WI38 (cell line): ENCODE measurements around the gene CCDC102A.
A peak's percentile ranks its signal among the peaks of the same experiment; 100 is the strongest.

Experiments used
- H3K4me3 ChIP-seq: 2 replicates; pipeline ENCODE4 v1.5.1; 2011; ENCODE audit warnings: low read depth, mild to moderate bottlenecking, control low read depth, low read length
- TF ChIP-seq, protein P1 (sequence below): IDR thresholded peaks from 2 replicates; pipeline ENCODE4 v1.5.1; 2012; ENCODE audit warnings: low read depth, mild to moderate bottlenecking, control low read depth, low read length

CCDC102A gene

GRCh38 chr16:57485091-57485915 is 51.1 kb downstream of the CCDC102A start:
- TF ChIP-seq, protein P1, sequence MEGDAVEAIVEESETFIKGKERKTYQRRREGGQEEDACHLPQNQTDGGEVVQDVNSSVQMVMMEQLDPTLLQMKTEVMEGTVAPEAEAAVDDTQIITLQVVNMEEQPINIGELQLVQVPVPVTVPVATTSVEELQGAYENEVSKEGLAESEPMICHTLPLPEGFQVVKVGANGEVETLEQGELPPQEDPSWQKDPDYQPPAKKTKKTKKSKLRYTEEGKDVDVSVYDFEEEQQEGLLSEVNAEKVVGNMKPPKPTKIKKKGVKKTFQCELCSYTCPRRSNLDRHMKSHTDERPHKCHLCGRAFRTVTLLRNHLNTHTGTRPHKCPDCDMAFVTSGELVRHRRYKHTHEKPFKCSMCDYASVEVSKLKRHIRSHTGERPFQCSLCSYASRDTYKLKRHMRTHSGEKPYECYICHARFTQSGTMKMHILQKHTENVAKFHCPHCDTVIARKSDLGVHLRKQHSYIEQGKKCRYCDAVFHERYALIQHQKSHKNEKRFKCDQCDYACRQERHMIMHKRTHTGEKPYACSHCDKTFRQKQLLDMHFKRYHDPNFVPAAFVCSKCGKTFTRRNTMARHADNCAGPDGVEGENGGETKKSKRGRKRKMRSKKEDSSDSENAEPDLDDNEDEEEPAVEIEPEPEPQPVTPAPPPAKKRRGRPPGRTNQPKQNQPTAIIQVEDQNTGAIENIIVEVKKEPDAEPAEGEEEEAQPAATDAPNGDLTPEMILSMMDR, result no peak
- peak overlapping the region; percentile 68 for H3K4me3 ChIP-seq

DNA sequence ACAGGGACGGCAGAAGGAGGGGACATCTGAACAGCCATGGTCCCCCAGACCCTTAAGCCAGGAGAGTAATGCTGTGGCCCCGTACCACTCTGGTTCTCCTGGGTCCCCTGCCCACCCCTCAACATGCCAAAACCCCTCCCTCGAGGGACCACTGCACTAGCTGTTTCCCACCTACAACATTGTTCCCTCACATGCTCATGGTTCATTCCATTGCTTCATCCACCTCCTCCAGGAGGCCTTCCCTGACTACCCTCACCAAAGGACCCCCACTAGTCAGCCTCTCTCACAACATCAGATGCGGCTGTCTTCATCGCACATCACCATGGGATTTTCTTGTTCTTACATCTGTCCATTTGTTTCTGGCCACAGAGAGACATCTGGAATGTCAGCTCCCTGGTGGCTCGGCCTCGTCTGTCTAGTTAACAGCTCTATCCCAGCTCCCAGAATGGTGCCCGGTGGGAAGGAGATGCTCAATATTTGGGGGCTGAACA is 51.8 kb downstream of the CCDC102A start:
- H3K4me3 ChIP-seq, result no peak overlapping the region

GRCh38 chr16:57483725-57484514 is 52.5 kb downstream of the CCDC102A start:
- TF ChIP-seq, protein P1, result no peak
- no peak overlapping the region for H3K4me3 ChIP-seq

More for the DNA sequence above, 51.8 kb downstream of the CCDC102A start:
- TF ChIP-seq, protein P1, result no peak

DNA sequence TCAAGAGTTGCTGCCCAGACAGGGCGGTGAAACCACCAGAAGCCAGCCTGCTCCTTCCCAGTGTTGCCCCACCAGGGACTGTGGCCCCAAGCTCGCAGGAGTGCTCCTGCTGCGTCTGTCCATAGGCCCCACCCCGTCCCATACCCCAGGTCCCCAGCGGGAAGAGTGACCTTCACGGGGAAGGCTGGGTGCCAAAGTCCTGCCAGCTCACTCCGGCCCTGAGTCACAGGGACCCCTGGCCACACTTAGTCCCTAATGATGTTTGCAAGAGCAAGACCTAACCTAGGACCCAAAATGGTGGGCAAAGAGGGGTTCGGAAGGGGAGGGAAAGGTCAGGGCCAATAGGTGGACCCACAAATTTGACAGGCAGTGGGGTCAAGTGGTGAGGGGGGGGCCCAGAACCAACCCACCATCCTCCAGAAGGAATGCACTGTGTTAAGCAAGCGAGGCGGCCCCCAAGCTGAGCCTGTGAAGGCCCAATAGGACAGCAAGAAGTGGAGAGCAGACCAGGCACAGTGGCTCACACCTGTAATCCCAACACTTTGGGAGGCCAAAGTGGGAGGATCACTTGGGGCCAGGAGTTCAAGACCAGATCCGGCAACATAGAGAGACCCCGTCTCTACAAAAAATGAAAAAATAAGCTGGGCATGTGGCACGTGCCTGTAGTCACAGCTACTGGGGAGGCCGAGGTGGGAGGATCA is 53.4 kb downstream of the CCDC102A start:
- TF ChIP-seq, protein P1, result no peak
- no peak overlapping the region for H3K4me3 ChIP-seq

- TF ChIP-seq, protein P1, result no peak
- no peak overlapping the region for H3K4me3 ChIP-seq
These were observed 55.0 kb downstream of the CCDC102A start for GRCh38 chr16:57481421-57481820.

GRCh38 chr16:57480754-57481230 is 55.6 kb downstream of the CCDC102A start:
- no peak overlapping the region for H3K4me3 ChIP-seq
- TF ChIP-seq, protein P1, result no peak
